HepG2 (cell line): ENCODE results near the gene PHF21B. TPM values are rescaled to one million over a fixed set of nuclear protein-coding genes. Genes with fewer than 3 reads are reported as not detected.

Experiments
- IKZF4 ChIP-seq: sonication (generic); formaldehyde crosslinking; IDR thresholded peaks from 2 replicates; pipeline ENCODE4 v1.5.1; 2020; ENCODE audit warnings: borderline replicate concordance, mild to moderate bottlenecking, low read depth, missing genetic modification reagents; ENCODE audit errors: not compliant biosample characterization
- ZBTB44 ChIP-seq: sonication (generic); formaldehyde crosslinking; IDR thresholded peaks from 2 replicates; pipeline ENCODE4 v1.4.0; 2020; ENCODE audit warnings: missing genetic modification reagents
- ZNF318 ChIP-seq: sonication (generic); formaldehyde crosslinking; IDR thresholded peaks from 2 replicates; pipeline ENCODE4 v1.4.0; 2020; ENCODE audit warnings: mild to moderate bottlenecking, missing genetic modification reagents
- polyA plus RNA-seq, 8 experiments: library from polyadenylated mRNA; depleted of rRNA in 3 of 8; stranded (reverse) in 7 of 8; unstranded in 1 of 8; fragments of >200 nt; fragmentation: Illumina TruSeq in 4 of 8; extraction: Trizol in 4 of 8; gene quantifications; 2 replicates each; pipeline versions ENCODE4 v1.2.1 to v1.2.3, GENCODE V29; 2011 to 2016; ENCODE audit warnings: low read depth in 4 of 8, missing spikeins in 1 of 8, mixed read lengths in 1 of 8; ENCODE audit not compliant: insufficient read depth in 1 of 8
- total RNA-seq, 5 experiments: library from RNA; depleted of rRNA; stranded (reverse); fragments of >200 nt; fragmentation: Illumina TruSeq; extraction: Trizol; gene quantifications; 2 replicates each; pipeline ENCODE4 v1.2.3, GENCODE V29; 2016; ENCODE audit warnings: low read depth in 1 of 5

The PHF21B gene
- total and polyA plus RNA-seq, 2 of the 13 experiments (the other 11 are each of a cell fraction or from before 2014, with no cell fraction given) = not detected

- TF ChIP-seq ZBTB44 (CRISPR knock-in tag) = no peak
- no peak for TF ChIP-seq ZNF318 (CRISPR knock-in tag)
- TF ChIP-seq IKZF4 = no peak
Observed at GRCh38 chr22:45055936-45056335, 46.1 kb upstream of the PHF21B start (continued).
